ENCODE data around the gene DLG4. TPM values are rescaled to one million over a fixed set of nuclear protein-coding genes. Genes with fewer than 3 reads are reported as not detected.

The DLG4 gene
- total RNA-seq, 3 donors from 2014 or later (not counting 1 experiment from before 2014, with no cell fraction given): 6.7 to 11.2 (median 8.6) TPM

DNA sequence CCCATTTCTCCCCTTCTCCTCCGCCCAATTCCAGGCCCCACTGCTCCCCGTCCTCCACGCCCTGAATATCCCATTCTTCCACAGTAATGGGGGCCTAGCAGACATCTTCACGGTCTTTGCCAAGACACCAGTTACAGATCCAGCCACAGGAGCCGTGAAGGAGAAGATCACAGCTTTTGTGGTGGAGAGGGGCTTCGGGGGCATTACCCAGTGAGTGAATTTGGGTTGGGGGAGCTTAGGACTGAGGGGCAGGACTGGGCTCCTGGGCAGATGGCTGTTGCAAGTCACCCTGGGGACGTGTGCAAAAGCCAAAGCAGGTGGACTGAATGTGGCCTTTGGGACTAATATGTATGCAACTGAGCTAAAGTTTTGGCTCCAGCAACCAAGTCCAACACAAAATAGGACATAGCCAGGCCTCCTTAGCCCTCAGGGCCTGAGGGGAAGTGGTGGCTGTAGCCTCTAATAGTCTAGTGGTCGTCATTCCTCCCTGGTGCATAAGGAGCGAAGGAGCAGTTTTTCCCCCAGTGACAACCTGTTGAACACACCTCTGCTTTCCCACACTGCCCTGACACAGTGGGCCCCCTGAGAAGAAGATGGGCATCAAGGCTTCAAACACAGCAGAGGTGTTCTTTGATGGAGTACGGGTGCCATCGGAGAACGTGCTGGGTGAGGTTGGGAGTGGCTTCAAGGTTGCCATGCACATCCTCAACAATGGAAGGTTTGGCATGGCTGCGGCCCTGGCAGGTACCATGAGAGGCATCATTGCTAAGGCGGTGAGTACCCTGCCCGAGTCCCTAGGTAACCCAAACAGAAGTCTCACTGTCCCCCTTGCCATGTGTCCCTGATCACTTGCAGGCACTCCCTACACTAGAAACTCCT lies 2.7 kb upstream of the DLG4 start:
- H3K27me3 ChIP-seq (ENCODE audit: control insufficient read depth, insufficient read depth, low read length): no peaks in the 10 kb centered on the region
- Mint-ChIP-seq H3K4me1 (peaks cover 19 to 36% of the 10 kb centered on the region in 2 donors), H3K27ac (peak overlapping the region in 1 of 2 donors; percentile 98), H3K9me3 (no peaks in the 10 kb centered on the region), H3K36me3 (no peaks in the 10 kb centered on the region), H3K4me3 (peak overlapping the region; percentile 21), H3K27me3 (ENCODE audit: low read depth in 2 of 2) (no peaks in the 10 kb centered on the region)
- intact Hi-C loops (cut with micrococcal nuclease): no loop called here
- WGBS (ENCODE audit: insufficient coverage): 94% methylated on average over 15 of the region's 15 CpGs
- H3K4me1 ChIP-seq (ENCODE audit: control insufficient read depth, insufficient read depth, low read length): peaks cover 33% of the 10 kb centered on the region
- H3K27ac ChIP-seq (ENCODE audit: low read length): no peak overlapping the region
- TF ChIP-seq CTCF (IDR thresholded peaks at IDR 0.05): no peak
- no peak for ATAC-seq
- peaks cover 47% of the 10 kb centered on the region for H3K36me3 ChIP-seq (ENCODE audit: control insufficient read depth, insufficient read depth, low read length)
- DNase-seq: no peak
- no peaks in the 10 kb centered on the region for H3K9me3 ChIP-seq (ENCODE audit: control insufficient read depth, insufficient read depth, low read length)
- no peak overlapping the region for H3K4me3 ChIP-seq (ENCODE audit: low read length)

GRCh38 chr17:7221278-7222092 lies 1.8 kb upstream of the DLG4 start:
- Mint-ChIP-seq H3K27ac (peak overlapping the region; percentile 94 to 98), H3K4me1 (peaks cover 19 to 40% of the 10 kb centered on the region in 2 donors), H3K4me3 (peak overlapping the region; percentile 98), H3K27me3 (ENCODE audit: low read depth in 2 of 2) (peaks cover 0 to under 1% of the 10 kb centered on the region in 2 donors), H3K36me3 (no peaks in the 10 kb centered on the region), H3K9me3 (no peaks in the 10 kb centered on the region)
- Histone ChIP-seq H3K27me3 (ENCODE audit: control insufficient read depth, insufficient read depth, low read length) (no peaks in the 10 kb centered on the region), H3K4me1 (ENCODE audit: control insufficient read depth, insufficient read depth, low read length) (peaks cover 33% of the 10 kb centered on the region), H3K4me3 (ENCODE audit: low read length) (no peak overlapping the region), H3K36me3 (ENCODE audit: control insufficient read depth, insufficient read depth, low read length) (peaks cover 40% of the 10 kb centered on the region), H3K27ac (ENCODE audit: low read length) (no peak overlapping the region), H3K9me3 (ENCODE audit: control insufficient read depth, insufficient read depth, low read length) (no peaks in the 10 kb centered on the region)
- intact Hi-C loops (cut with micrococcal nuclease): no loop called here
- DNase-seq (no peak), ATAC-seq (no peak)
- 91% methylated on average over 10 of the region's 10 CpGs for WGBS (ENCODE audit: insufficient coverage)
- no peak for TF ChIP-seq CTCF (IDR thresholded peaks at IDR 0.05)

GRCh38 chr17:7220593-7221277 lies 1.1 kb upstream of the DLG4 start:
- Histone ChIP-seq H3K4me1 (ENCODE audit: control insufficient read depth, insufficient read depth, low read length) (peaks cover 33% of the 10 kb centered on the region), H3K9me3 (ENCODE audit: control insufficient read depth, insufficient read depth, low read length) (no peaks in the 10 kb centered on the region), H3K4me3 (ENCODE audit: low read length) (peak overlapping the region; percentile 77), H3K27ac (ENCODE audit: low read length) (peak overlapping the region; percentile 65), H3K27me3 (ENCODE audit: control insufficient read depth, insufficient read depth, low read length) (no peaks in the 10 kb centered on the region), H3K36me3 (ENCODE audit: control insufficient read depth, insufficient read depth, low read length) (peaks cover 34% of the 10 kb centered on the region)
- Mint-ChIP-seq H3K9me3 (no peaks in the 10 kb centered on the region), H3K27me3 (ENCODE audit: low read depth in 2 of 2) (peaks cover 0 to 4% of the 10 kb centered on the region in 2 donors), H3K36me3 (no peaks in the 10 kb centered on the region), H3K4me3 (peak overlapping the region; percentile 98), H3K4me1 (peaks cover 19 to 47% of the 10 kb centered on the region in 2 donors), H3K27ac (peak overlapping the region; percentile 94 to 98)
- intact Hi-C loops (cut with micrococcal nuclease): no loop called here
- TF ChIP-seq CTCF (IDR thresholded peaks at IDR 0.05): peak; percentile 23
- peak; percentile 37 to 63 (median 45) for ATAC-seq
- WGBS (ENCODE audit: insufficient coverage): 39% methylated on average over 11 of the region's 11 CpGs
- peak; percentile 41 to 80 for DNase-seq

Data from natural killer cell (primary cell).